ENCODE results near the gene KIF5A.

GRCh38 chr12:57515408-57515933, 34.4 kb upstream of the KIF5A start:
- no peak for TF ChIP-seq TAF1 (IDR thresholded peaks at IDR 0.05; ENCODE audit: borderline replicate concordance, low read depth, low read length)
- no peak for TF ChIP-seq EZH2phosphoT487 (IDR thresholded peaks at IDR 0.05; ENCODE audit: borderline replicate concordance, low read depth)
- TF ChIP-seq MAX (IDR thresholded peaks at IDR 0.05; ENCODE audit: low read depth), result no peak
- TF ChIP-seq CTCF (IDR thresholded peaks at IDR 0.05), result no peak
- TF ChIP-seq RAD21 (IDR thresholded peaks at IDR 0.05; ENCODE audit: low read length), result no peak
- TF ChIP-seq POLR2AphosphoS5 (IDR thresholded peaks at IDR 0.05; ENCODE audit: low read depth, low read length), result no peak; the same call in 1 of the 2 replicates
- TF ChIP-seq FOSL2 (IDR thresholded peaks at IDR 0.05; ENCODE audit: borderline replicate concordance, low read depth), result no peak
- TF ChIP-seq TEAD4 (IDR thresholded peaks at IDR 0.05; ENCODE audit: borderline replicate concordance, insufficient read depth), result no peak
- TF ChIP-seq SMC3 (IDR thresholded peaks at IDR 0.05; ENCODE audit: low read depth, low read length), result no peak
- TF ChIP-seq JUND (IDR thresholded peaks at IDR 0.05), result no peak
- TF ChIP-seq RCOR1 (IDR thresholded peaks at IDR 0.05; ENCODE audit: low read length), result no peak
- TF ChIP-seq SIN3A (IDR thresholded peaks at IDR 0.05; ENCODE audit: borderline replicate concordance, low read depth, low read length), result no peak
- no peak for TF ChIP-seq REST (IDR thresholded peaks at IDR 0.05; ENCODE audit: low read depth, low read length)
- no peak for TF ChIP-seq MXI1 (IDR thresholded peaks at IDR 0.05; ENCODE audit: low read depth, low read length)
